Effector memory CD4-positive, alpha-beta T cell (primary cell): ENCODE data around the gene DCDC2C.

Source experiments
- DNase-seq, 3 donors: peaks; one replicate each; pipeline ENCODE4 v3.0.0-alpha.2; 2020
- H3K27ac ChIP-seq: 2 replicates; pipeline ENCODE4 v1.7.0; 2013; ENCODE audit warnings: mild to moderate bottlenecking, low read length, moderate library complexity; ENCODE audit not compliant: insufficient read depth, poor library complexity, severe bottlenecking
- H3K27me3 ChIP-seq: replicated peaks from 2 replicates; pipeline ENCODE4 v1.7.0; 2013; ENCODE audit warnings: mild to moderate bottlenecking, low read length; ENCODE audit not compliant: insufficient read depth, control insufficient read depth, poor library complexity, severe bottlenecking
- H3K36me3 ChIP-seq: 2 replicates; pipeline ENCODE4 v1.7.0; 2013; ENCODE audit warnings: mild to moderate bottlenecking, low read length, moderate library complexity; ENCODE audit not compliant: control insufficient read depth, insufficient read depth
- H3K4me1 ChIP-seq: 2 replicates; pipeline ENCODE4 v1.7.0; 2013; ENCODE audit warnings: low read length, mild to moderate bottlenecking; ENCODE audit not compliant: control insufficient read depth, insufficient read depth, poor library complexity, severe bottlenecking
- H3K4me3 ChIP-seq: 2 replicates; pipeline ENCODE4 v1.7.0; 2013; ENCODE audit warnings: low read length, low read depth, mild to moderate bottlenecking; ENCODE audit not compliant: insufficient read depth, poor library complexity, severe bottlenecking
- H3K9me3 ChIP-seq: 2 replicates; pipeline ENCODE4 v1.7.0; 2013; ENCODE audit warnings: mild to moderate bottlenecking, low read length, moderate library complexity; ENCODE audit not compliant: control insufficient read depth

The DCDC2C gene

GRCh38 chr2:3778851-3779495 lies 75.6 kb downstream of the DCDC2C start:
- Histone ChIP-seq H3K4me1 (no peaks in the 10 kb centered on the region), H3K9me3 (no peaks in the 10 kb centered on the region), H3K36me3 (no peaks in the 10 kb centered on the region), H3K27me3 (no peaks in the 10 kb centered on the region), H3K4me3 (no peak overlapping the region), H3K27ac (no peak overlapping the region)
- no peak for DNase-seq

DNA sequence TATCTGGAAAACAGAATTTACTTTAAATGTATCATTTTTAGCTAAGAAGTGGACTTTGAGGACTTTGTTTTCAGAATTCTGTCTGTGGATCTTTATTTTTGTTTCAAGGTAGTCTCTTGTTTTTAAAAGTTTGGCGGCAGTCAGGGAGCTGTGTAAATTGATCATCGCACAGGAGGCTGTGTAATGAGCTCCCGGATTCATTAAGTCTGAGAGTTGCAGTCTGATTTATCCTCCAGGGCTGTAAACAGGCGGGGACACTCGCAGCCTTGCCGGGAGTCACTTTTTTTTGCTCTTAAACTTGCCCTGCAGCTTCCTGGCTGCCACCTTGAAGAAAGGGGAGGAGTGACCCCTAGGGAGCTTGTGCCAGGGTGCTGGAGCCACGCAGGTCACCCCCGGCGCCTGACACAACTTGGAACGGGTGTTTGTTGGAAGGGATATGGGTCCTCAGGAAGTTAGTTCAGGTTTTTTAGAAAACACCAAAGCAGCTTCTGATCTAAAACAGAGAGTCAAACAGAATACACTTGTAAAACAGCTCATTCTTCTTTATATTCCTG lies 76.2 kb downstream of the DCDC2C start:
- Histone ChIP-seq H3K4me3 (no peak overlapping the region), H3K27me3 (no peaks in the 10 kb centered on the region), H3K27ac (no peak overlapping the region), H3K36me3 (no peaks in the 10 kb centered on the region), H3K4me1 (no peaks in the 10 kb centered on the region), H3K9me3 (no peaks in the 10 kb centered on the region)
- no peak for DNase-seq

DNA sequence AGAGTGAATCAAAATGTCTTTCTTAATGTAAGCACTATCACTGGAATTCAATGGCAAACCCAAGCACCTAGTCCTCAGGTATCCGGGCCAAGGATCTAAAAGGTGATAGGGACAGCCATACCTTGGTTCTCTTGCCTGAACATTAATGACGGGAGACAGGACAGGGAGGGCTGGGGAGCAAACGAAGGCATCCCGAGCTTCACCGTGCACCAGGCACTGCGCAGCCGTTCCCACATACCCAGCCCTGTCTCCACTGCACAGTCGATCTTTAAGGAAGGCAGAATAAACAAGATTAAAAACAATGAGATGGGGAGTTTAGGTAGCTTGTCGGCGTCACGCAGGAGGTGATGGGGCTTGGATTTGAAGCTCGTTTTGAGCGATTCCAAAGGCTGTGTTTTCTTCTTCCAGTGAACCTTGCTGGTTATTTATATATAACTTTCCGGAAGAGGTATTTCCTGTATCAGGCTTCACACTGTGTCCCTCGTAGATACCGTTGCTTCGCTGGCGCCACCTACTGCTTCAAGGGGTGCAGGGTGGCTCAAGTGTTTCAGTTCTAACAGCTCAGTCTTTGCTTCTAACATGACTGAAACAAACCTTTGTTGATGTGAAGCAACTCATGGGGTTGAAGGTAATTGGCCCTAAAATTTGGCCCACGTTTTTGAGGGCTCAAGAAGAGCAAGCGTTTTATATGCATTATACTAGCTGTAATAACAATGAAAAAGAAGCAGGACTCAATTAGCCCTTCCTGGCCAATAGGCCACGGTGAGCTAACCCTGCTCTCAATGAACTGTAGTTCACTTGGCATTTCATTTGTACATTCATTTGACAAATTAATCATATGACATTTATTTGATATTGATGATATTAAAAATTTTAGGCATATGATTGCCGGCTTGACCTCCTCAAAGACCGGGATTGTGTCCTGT lies 77.4 kb downstream of the DCDC2C start:
- DNase-seq = peak in 1 of 3 donors; percentile 7
- no peaks in the 10 kb centered on the region for H3K36me3 ChIP-seq
- H3K4me3 ChIP-seq = no peak overlapping the region
- H3K27me3 ChIP-seq = no peaks in the 10 kb centered on the region
- no peaks in the 10 kb centered on the region for H3K4me1 ChIP-seq
- H3K9me3 ChIP-seq = no peaks in the 10 kb centered on the region
- no peak overlapping the region for H3K27ac ChIP-seq

DNA sequence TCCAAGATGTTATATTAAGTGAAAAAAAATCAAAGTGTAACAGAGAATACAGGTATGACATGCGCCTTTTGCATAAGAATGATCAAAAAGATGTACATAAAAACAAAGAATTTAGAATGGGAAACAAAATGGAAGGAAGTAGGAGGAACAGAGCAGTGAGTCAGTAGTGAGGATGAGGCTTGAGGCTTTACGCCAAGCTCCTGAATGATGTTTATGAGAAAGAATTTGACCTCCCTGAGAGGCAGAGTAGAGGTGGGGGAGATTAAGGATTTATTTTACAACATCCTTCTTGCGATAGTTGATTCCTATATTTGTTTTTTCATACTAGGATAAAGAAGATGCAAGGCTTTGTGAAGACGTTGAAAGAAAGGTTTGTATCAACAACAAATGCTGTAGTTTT lies 81.4 kb downstream of the DCDC2C start:
- no peak overlapping the region for H3K27ac ChIP-seq
- no peaks in the 10 kb centered on the region for H3K9me3 ChIP-seq
- H3K4me1 ChIP-seq = no peaks in the 10 kb centered on the region
- no peak overlapping the region for H3K4me3 ChIP-seq
- H3K36me3 ChIP-seq = no peaks in the 10 kb centered on the region
- no peak for DNase-seq
- H3K27me3 ChIP-seq = no peaks in the 10 kb centered on the region

DNA sequence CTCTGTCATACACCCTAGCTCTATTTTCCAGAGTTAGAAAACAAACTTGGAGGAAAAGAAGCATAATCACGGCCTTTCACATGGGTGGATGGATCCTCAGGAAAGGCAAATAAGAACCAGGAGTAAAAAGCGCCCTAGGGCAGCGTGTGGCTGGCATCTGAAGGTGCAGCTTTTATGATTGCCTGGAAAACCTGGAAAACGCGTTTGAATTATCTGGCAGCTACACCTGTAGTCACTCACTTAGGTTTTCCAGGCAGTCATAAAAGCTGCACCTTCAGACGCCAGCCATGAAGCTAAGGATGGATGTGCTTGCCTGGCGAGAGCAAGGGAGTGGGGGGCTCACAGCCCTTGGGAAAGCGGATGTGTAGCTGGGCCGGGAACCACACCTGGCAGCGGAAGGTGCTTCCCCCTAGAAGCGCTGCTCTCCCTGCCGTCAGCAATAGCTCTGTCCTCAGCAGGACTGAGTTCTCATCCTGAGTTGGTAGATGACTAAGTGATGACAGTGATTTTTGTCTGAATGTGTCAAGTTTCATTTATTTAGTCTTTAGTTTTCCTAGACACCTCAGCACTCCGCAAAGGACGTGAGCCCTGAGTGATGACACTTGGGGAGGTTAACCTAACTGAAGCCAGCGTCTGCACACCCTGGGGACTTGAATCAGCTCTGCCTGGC lies 82.0 kb downstream of the DCDC2C start:
- Histone ChIP-seq H3K4me1 (no peaks in the 10 kb centered on the region), H3K27ac (no peak overlapping the region), H3K9me3 (no peaks in the 10 kb centered on the region), H3K36me3 (no peaks in the 10 kb centered on the region), H3K4me3 (no peak overlapping the region), H3K27me3 (no peaks in the 10 kb centered on the region)
- no peak for DNase-seq

DNA sequence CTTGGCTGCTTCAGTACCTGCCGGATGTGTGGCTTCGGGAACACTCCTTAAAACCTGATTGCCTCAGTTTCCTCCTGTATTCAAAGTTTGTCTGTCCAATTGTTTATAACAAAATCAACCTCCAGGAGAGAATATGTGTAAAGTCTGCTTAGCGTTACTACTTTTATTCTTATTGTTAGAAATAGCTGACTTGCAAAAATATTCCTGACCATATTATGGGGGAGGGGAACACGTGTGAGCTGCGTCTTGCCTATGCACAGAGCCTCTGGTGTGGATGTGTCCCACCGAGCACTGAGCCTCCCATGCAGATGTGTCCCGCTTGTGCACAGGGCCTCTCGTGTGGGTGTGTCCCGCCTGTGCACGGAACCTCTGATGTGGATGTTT lies 82.5 kb downstream of the DCDC2C start:
- Histone ChIP-seq H3K36me3 (no peaks in the 10 kb centered on the region), H3K27ac (no peak overlapping the region), H3K4me3 (no peak overlapping the region), H3K27me3 (no peaks in the 10 kb centered on the region), H3K4me1 (no peaks in the 10 kb centered on the region), H3K9me3 (no peaks in the 10 kb centered on the region)
- DNase-seq = no peak

- H3K27ac ChIP-seq = no peak overlapping the region
- no peaks in the 10 kb centered on the region for H3K27me3 ChIP-seq
- no peaks in the 10 kb centered on the region for H3K4me1 ChIP-seq
- H3K36me3 ChIP-seq = no peaks in the 10 kb centered on the region
- no peaks in the 10 kb centered on the region for H3K9me3 ChIP-seq
- no peak for DNase-seq
- H3K4me3 ChIP-seq = no peak overlapping the region
Observed at GRCh38 chr2:3787768-3788167, 84.4 kb downstream of the DCDC2C start.

- Histone ChIP-seq H3K4me3 (no peak overlapping the region), H3K27me3 (no peaks in the 10 kb centered on the region), H3K36me3 (no peaks in the 10 kb centered on the region), H3K9me3 (no peaks in the 10 kb centered on the region), H3K4me1 (no peaks in the 10 kb centered on the region), H3K27ac (no peak overlapping the region)
- DNase-seq = no peak
Observed at GRCh38 chr2:3789256-3789655, 85.9 kb downstream of the DCDC2C start.

GRCh38 chr2:3793249-3793648 lies 89.9 kb downstream of the DCDC2C start:
- Histone ChIP-seq H3K27me3 (no peaks in the 10 kb centered on the region), H3K4me1 (no peaks in the 10 kb centered on the region), H3K36me3 (no peaks in the 10 kb centered on the region), H3K4me3 (no peak overlapping the region), H3K9me3 (no peaks in the 10 kb centered on the region), H3K27ac (no peak overlapping the region)
- no peak for DNase-seq

DNA sequence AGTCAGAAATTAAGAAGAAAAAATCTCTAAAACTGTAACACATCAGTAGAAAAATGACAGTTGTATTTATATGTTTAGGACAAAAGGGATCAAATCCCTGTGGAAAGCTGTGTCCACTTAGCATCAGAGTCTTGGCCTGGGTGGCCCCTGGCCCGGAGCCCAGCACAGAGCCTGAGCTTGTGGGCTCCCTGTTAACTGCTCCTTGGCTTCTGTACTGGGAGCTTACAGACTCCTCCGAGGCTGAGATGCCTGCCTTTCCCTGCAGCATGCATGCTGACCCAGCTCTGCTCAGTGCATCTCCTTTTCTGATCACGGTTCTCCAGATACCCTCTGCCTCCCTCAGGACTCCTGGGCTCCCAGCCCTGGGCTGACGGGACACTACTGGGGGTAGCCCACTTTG lies 98.1 kb downstream of the DCDC2C start:
- Histone ChIP-seq H3K9me3 (no peaks in the 10 kb centered on the region), H3K4me1 (no peaks in the 10 kb centered on the region), H3K27me3 (no peaks in the 10 kb centered on the region), H3K4me3 (no peak overlapping the region), H3K27ac (no peak overlapping the region), H3K36me3 (no peaks in the 10 kb centered on the region)
- DNase-seq = no peak
